Suprapubic skin (tissue), 3 donors: ENCODE results near the gene LHPP.

Experiments
- CTCF ChIP-seq, 2 donors: fragments of 200-600 bp in 1 of 2; fragments of 450-650 bp in 1 of 2; sonication (generic) in 1 of 2; IDR thresholded peaks; one replicate each; pipeline ENCODE4 v1.5.1; 2016 to 2019; ENCODE audit warnings: antibody characterized with exemption in 2 of 2, mild to moderate bottlenecking in 1 of 2, moderate library complexity in 1 of 2
- EP300 ChIP-seq: sonication (generic); formaldehyde crosslinking; IDR thresholded peaks from one replicate; pipeline ENCODE4 v1.6.1; 2017; ENCODE audit warnings: antibody characterized with exemption
- POLR2A ChIP-seq, 2 donors: fragments of 450-650 bp; IDR thresholded peaks; one replicate each; pipeline ENCODE4 v1.6.1; 2017; ENCODE audit warnings: antibody characterized with exemption in 2 of 2, mild to moderate bottlenecking in 2 of 2, moderate library complexity in 2 of 2

DNA sequence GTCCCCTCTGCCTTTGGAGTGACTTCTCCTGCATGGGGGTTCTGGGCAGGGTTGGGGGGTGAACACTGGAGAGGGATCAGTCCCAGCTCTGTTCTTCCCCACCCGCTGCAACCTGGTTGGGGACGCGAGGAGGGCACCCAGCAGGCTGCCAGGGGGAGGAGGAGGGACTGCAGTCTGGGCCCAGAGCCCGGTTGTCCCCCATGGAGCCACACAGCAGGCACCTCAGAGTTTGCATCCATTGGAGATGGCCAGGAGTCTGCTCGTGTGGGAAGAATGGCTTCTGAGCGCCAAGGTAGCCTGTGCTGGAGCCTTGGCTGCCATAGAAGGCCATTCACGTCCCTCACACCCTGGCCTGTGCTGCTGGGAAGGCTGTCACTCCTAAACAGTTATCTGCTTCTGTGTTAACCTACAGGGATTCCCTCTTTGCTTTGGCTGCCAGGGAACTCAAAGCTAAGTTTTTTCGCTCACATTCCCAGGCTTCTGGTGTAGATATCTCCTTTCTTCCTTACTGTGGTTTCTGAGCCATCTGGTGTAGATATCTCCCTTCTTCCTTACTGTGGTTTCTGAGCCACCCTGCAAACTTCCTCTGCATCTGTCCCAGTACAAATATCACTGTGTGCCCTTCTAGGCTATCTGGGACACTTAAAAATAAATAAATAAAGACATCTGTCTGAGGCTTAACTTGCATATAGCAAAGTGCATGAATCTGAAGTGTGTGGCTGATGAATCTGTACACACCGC lies 133.7 kb downstream of the LHPP start:
- TF ChIP-seq POLR2A (IDR thresholded peaks at IDR 0.05) (no peak), CTCF (IDR thresholded peaks at IDR 0.05) (no peak), EP300 (no peak)
